ENCODE measurements around the gene PLCXD1.
"Not testable (repeated sequence)": the region's sequence is repeated elsewhere in the genome, so short reads cannot be mapped to it uniquely, and the experiment has no call there.

PLCXD1 gene

GRCh38 chrX:314781-315595, 33.8 kb downstream of the PLCXD1 start:
- H3K27ac ChIP-seq: no peak overlapping the region

DNA sequence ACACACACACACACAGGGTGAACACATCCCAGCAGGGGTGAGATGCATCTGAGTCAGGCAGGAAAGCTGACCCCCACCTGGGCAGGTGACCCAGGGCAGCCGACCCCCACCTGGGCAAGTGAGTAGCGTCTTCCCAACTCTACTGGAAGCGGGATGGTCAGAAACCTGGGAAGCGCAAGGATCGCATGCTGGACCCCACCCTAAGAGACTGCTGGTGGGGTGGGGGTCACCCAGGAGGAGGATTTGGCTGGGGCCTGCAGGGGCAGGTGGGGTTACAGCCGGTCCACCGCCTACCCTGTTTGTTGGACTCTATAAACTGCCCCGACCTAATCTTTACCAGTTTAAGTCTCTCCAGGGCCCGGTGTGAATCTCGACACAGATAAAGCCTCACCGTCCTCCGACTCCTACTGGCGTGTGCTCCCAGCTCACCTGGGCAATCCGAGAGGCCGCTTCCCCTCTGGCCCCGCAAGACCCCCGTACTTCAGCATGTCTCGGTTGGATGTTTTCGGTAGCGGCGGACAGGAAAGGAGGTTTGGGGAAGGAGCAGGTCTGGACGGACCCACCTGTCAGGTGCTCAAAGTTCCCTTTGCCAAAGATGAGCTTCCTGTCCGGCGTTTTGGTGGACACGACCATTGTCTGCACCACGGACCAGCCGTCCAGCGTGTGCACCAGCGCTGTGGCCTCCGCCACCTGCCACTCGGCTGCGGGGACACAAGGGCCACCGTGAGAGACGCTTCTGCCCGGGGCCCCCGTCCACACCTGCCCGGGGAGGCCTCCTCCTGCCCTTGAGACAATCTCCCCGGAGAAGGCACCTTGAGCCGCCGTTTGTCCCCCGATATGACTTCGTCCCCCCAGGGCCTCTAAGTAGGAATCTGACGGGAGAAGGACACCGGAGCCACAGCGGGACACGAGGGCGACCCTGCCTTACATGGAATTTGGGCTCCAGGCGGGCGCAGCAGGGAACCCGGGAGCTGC, 35.5 kb downstream of the PLCXD1 start:
- DNase-seq (ENCODE audit: low read depth, low spot score): no peak
- no peak overlapping the region for H3K27ac ChIP-seq

More at GRCh38 chrX:314781-315595, 33.8 kb downstream of the PLCXD1 start:
- DNase-seq (ENCODE audit: low read depth, low spot score): no peak

DNA sequence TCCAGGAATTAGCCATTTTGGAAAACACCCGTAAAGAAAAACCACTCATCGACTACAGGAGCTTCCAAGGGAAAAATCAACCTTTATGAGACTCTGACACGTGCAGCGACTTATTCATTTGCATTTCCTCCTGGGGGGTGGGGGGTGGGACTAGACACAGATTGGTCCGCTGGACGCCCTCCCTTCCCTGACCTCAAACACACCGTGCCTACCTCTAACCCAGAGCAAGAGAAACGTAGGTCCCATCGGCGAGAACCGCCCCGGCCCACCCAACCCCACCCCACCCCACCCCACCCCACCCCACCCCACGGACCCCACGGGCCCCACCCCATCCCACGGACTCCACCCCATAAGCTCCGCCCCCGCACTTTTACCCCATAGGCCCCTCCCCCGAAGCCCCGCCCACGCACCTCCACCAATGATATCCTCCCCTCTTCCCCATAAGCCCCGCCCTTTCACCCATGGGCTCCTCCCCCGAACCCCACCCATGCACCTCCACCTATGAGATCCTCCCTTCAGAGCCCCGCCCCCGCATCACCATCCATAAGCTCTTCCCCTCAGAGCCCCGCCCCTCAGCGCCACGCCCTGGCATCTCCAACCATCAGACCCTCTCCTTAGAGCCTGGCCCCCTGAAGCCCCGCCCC, 36.4 kb downstream of the PLCXD1 start:
- DNase-seq (ENCODE audit: low read depth, low spot score): no peak

DNA sequence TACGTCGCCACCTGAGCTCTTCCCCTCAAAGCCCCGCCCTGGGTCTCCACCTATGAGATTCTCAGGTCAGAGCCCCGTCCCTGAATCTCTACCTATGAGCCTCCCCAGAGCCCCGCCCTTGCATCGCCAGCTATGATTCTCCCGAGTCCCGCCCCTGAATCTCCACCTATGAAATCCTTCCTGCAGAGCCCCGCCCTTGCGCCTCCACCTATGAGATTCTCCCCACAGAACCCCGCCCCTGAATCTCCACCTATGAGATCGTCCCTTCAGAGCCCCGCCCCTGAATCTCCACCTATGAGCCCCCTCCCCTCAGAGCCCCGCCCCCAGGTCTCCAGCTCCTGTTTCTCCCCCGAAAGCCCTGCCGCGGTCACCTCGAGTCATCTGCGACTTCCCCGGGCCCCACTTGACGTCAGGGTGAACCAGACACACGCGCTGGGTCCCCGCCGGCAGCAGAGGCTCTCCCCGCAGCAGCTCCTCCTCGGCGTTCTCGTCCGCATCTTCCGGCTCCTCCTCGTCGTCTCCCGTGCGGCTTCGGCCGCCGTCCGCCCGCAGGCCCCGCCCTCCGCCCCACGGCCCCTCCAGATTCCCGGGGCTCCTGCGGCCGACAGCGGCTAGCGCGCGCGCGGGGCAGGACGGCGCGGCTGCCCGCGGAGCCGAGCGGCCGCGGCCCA, 37.0 kb downstream of the PLCXD1 start:
- peak overlapping the region; percentile 88 for H3K27ac ChIP-seq
- DNase-seq (ENCODE audit: low read depth, low spot score): peak; percentile 97

More for the DNA sequence above, 36.4 kb downstream of the PLCXD1 start:
- H3K27ac ChIP-seq: peak overlapping the region; percentile 88

GRCh38 chrX:318739-319578, 37.8 kb downstream of the PLCXD1 start, which contains the start of gene GTPBP6:
Gene GTPBP6 (minus strand): TSS chrX:318796. CDS start chrX:318787, 9 bp downstream.
- peak; percentile 99 for DNase-seq (ENCODE audit: low read depth, low spot score)
- peak within 1 kb of the TSS; percentile 88 for H3K27ac ChIP-seq

DNA sequence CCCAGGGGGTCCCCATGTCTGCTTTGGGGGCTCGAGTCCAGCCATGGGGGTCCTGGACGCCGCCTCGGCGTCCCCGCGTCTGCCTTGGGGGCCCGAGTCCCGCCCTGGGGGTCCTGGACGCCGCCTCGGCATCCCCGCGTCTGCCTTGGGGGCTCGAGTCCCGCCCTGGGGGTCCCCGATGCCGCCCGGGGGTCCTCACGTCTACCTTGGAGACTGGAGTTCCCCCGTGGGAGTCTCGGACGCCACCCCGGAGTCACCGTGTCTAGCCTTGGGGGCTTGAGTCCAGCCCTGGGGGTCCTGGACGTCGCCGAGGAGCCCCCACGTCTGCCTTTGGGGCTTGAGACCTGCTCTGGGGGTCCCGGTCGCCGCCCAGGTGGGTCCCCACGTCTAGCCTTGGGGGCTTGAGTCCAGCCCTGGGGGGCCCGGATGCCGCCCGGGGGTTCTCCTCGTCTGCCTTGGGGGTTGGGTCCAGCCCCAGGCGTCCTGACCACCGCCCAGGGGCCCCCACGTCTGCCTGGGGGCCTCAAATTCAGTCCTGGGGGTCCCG, 38.5 kb downstream of the PLCXD1 start:
- peak overlapping the region; percentile 88 for H3K27ac ChIP-seq
- no peak for DNase-seq (ENCODE audit: low read depth, low spot score)

- peak overlapping the region; percentile 88 for H3K27ac ChIP-seq
- no peak for DNase-seq (ENCODE audit: low read depth, low spot score)
Observed at GRCh38 chrX:320126-320783, 39.1 kb downstream of the PLCXD1 start.

DNA sequence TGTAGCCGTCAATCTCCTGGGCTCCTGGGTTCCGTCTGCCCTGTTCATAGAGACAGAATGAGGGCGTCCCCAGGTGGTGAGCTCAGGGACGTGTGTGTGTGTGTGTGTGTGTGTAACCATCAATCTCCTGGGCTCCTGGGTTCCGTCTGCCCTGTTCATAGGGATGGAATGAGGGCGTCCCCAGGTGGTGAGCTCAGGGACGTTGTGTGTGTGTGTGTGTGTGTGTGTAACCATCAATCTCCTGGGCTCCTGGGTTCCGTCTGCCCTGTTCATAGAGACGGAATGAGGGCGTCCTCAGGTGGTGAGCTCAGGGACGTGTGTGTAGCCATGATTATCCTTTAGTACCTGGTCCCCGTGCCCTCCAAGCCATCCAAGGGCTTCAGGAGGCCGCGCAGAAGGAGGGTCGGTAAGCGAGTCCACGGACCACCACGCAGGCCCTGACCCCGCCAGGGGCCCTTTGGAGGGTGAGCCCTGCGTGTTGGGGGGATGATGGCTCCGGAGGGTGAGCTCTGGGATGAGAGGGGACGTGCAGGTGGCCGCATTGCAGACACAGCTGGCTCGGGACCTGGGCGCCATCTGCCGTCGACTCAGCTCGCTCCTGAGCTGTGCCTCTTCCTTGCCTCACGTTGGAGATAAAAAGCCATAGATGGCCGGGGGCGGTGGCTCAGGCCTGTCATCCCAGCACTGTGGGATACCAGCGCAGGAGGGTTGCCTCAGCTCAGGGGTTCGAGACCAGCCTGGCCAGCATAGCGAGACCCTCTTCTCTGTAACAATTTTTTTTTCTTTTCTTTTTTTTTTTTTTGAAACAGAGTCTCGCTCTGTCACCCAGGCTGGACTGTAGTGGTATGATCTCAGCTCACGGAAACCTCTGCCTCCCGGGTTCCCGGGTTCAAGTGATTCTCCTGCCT, 42.8 kb downstream of the PLCXD1 start:
- no peak overlapping the region for H3K27ac ChIP-seq
- peak; percentile 100 for DNase-seq (ENCODE audit: low read depth, low spot score)

- H3K27ac ChIP-seq; DNase-seq (ENCODE audit: low read depth, low spot score): not testable (repeated sequence)
Observed at GRCh38 chrX:324664-325063, 43.5 kb downstream of the PLCXD1 start.

GRCh38 chrX:327660-328126, 46.5 kb downstream of the PLCXD1 start:
- H3K27ac ChIP-seq: no peak overlapping the region
- no peak for DNase-seq (ENCODE audit: low read depth, low spot score)

DNA sequence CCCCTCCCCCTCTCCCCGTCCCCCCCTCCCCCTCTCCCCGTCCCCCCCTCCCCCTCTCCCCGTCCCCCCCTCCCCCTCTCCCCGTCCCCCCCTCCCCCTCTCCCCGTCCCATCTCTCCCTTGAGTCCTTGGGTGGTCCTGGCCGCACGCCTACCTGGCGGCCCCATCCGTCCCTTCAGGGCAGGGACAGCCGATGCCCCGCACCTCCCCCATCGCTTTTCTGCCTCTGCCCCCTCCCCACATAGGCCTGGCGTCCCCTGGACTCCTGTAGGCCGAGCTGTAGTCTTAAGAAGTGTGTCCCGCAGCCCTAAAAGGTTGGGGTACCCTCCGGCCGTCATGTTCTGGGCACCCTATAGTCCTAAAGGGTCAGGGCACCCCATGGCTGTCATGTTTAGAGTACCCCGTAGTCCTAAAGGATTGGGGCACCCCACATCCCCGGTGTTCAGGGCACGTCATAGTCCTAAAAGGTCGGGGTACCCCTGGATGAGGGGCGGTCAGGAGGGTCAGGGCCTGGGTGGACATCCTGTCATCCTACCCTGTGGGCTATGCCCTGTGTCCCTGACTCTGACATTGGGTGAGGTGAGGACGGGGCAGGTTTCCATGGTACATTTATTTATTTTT, 48.2 kb downstream of the PLCXD1 start:
- DNase-seq (ENCODE audit: low read depth, low spot score): no peak
- H3K27ac ChIP-seq: no peak overlapping the region

- not testable (repeated sequence) for H3K27ac ChIP-seq; DNase-seq (ENCODE audit: low read depth, low spot score)
Observed at GRCh38 chrX:330141-330725, 49.1 kb downstream of the PLCXD1 start.

GRCh38 chrX:330726-331150, 49.6 kb downstream of the PLCXD1 start:
- no peak overlapping the region for H3K27ac ChIP-seq
- no peak for DNase-seq (ENCODE audit: low read depth, low spot score)

DNA sequence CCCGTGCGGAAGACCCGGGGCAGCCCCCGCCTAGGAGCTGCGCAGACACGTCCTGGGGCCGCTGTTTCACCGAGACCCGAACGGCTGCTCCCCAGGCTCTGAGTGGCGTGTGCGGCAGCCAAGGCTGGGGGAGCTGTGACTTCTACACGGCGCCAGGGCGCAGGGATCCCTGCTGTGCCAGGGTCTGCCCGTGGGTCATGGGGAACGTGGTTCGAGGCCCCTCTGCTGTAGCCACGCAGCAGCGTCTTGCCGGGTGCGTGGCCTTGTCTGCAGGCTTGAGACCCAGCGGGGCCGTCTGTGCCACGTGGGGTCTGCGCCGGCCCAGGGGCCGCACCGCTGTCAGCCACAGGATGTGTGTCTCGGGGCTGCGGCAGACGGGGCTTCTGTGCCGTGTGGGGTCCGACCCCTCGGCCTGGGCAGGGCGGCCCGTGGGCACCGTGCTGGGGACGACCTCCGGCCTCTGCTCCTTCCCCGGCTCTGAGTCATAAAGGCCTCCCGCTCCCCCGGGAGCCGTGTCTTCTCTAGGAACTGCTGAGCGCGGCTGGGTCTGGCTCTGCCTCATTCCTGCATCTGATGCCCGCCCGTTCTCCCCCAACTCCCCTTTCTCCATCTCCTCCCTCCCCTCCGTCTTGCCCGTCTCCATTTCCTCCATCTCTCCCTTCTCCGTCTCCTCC, 50.1 kb downstream of the PLCXD1 start:
- no peak for DNase-seq (ENCODE audit: low read depth, low spot score)

DNA sequence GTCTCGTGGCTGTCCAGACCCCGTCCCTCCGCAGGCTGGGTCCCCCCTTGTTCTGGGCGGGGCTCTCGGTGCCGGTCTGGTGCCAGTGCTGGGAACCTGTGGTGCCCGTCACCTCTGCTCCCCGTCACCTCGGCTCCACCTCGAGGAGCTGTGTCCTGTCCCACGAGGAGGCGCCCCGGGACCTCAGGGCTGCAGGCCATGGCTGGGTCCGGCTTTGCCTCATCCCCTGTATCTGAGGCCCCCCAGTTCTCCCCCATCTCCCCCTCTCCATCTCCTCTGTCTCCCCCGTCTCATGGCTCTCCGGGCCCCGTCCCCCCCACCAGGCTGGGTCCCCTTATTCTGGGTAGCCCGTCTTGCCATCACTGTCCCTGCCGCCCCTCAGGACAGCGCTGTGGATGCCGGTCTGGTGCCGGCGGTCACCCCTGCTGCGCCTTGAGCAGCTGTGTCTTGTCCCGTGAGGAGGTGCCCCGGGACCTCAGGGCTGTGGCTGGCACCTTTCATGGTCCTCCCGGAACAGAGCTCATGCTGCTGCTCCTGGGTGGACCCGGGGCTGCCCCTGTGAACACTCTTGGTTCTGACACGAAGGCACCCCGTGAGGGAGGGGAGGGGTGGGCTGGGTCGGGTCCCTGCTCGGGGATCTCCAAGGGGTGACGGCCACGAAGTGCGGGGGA, 50.8 kb downstream of the PLCXD1 start:
- no peak for DNase-seq (ENCODE audit: low read depth, low spot score)
- H3K27ac ChIP-seq: no peak overlapping the region

More for the DNA sequence above, 50.1 kb downstream of the PLCXD1 start:
- no peak overlapping the region for H3K27ac ChIP-seq
